Keratinocyte (primary cell): ENCODE results near the gene SND1. TPM values are rescaled to one million over a fixed set of nuclear protein-coding genes. Genes with fewer than 3 reads are reported as not detected.

ENCODE experiments used
- DNase-seq: peaks from one replicate; pipeline ENCODE4 v3.0.0-alpha.2; 2011; ENCODE audit warnings: low read depth, missing footprints, low spot score
- FAIRE-seq: peaks from 2 replicates; lab custom pipeline; 2011; peaks lifted over from hg19 to GRCh38; lab: Jason Lieb, UNC
- H2AFZ ChIP-seq: 2 replicates; pipeline ENCODE4 v1.6.0; 2012; ENCODE audit warnings: low read length, control low read depth, inconsistent platforms; ENCODE audit not compliant: control insufficient read depth
- H3K27ac ChIP-seq: 2 replicates; pipeline ENCODE4 v1.5.1; 2011; ENCODE audit warnings: low read length; ENCODE audit not compliant: control insufficient read depth, insufficient read depth
- H3K27me3 ChIP-seq: 3 replicates; pipeline ENCODE4 v1.6.0; 2011; ENCODE audit warnings: low read length; ENCODE audit not compliant: control insufficient read depth, insufficient read depth; ENCODE audit errors: extremely low read depth
- H3K36me3 ChIP-seq, 2 experiments: 2 replicates in 1 of 2; 3 replicates in 1 of 2; pipeline ENCODE4 v1.5.1; 2011; ENCODE audit warnings: low read length in 2 of 2, mild to moderate bottlenecking in 1 of 2; ENCODE audit not compliant: control insufficient read depth in 2 of 2, insufficient read depth in 2 of 2; ENCODE audit errors: extremely low read depth in 1 of 2
- H3K4me1 ChIP-seq: 3 replicates; pipeline ENCODE4 v1.5.1; 2011; ENCODE audit warnings: low read length; ENCODE audit not compliant: control insufficient read depth, insufficient read depth; ENCODE audit errors: extremely low read depth
- H3K4me2 ChIP-seq: 3 replicates; pipeline ENCODE4 v1.6.0; 2011; ENCODE audit warnings: low read depth, low read length; ENCODE audit not compliant: control insufficient read depth, insufficient read depth; ENCODE audit errors: extremely low read depth
- H3K4me3 ChIP-seq, 3 experiments: fragments of 200-600 bp in 1 of 3; sonication (generic) in 1 of 3; 2 replicates in 2 of 3; 3 replicates in 1 of 3; pipeline ENCODE4 v1.5.1; 2011 to 2016; ENCODE audit warnings: low read length in 3 of 3, mild to moderate bottlenecking in 3 of 3, control low read depth in 2 of 3, inconsistent platforms in 1 of 3, low read depth in 1 of 3, mixed read lengths in 1 of 3, mixed run types in 1 of 3, moderate library complexity in 1 of 3; ENCODE audit not compliant: control insufficient read depth in 2 of 3, insufficient read depth in 2 of 3; ENCODE audit errors: extremely low read depth in 1 of 3
- H3K79me2 ChIP-seq: 2 replicates; pipeline ENCODE4 v1.6.0; 2012; ENCODE audit warnings: low read length; ENCODE audit not compliant: control insufficient read depth, insufficient read depth
- H3K9ac ChIP-seq: 3 replicates; pipeline ENCODE4 v1.6.0; 2011; ENCODE audit warnings: low read length; ENCODE audit not compliant: control insufficient read depth, insufficient read depth; ENCODE audit errors: extremely low read depth
- H3K9me1 ChIP-seq: 3 replicates; pipeline ENCODE4 v1.6.0; 2011; ENCODE audit warnings: low read length; ENCODE audit not compliant: control insufficient read depth, insufficient read depth; ENCODE audit errors: extremely low read depth
- H3K9me3 ChIP-seq: 2 replicates; pipeline ENCODE4 v1.5.1; 2012; ENCODE audit warnings: low read depth, low read length; ENCODE audit not compliant: control insufficient read depth
- H4K20me1 ChIP-seq: 3 replicates; pipeline ENCODE4 v1.6.0; 2011; ENCODE audit warnings: low read length; ENCODE audit not compliant: control insufficient read depth, insufficient read depth; ENCODE audit errors: extremely low read depth
- EZH2 ChIP-seq: IDR thresholded peaks from one replicate; pipeline ENCODE4 v1.6.1; 2012; ENCODE audit warnings: inconsistent platforms, mild to moderate bottlenecking, low read length, moderate library complexity
- dilution Hi-C: fragments of 300-500 bp; cut with MboI; formaldehyde crosslinking; loops from one replicate; pipeline ENCODE4 v1.7.0; 2020; ENCODE audit warnings: low sequenced_read_pairs; ENCODE audit not compliant: extremely low pct_ligation_motif_present
- polyA plus RNA-seq, 5 experiments: library from polyadenylated mRNA; depleted of rRNA in 3 of 5; stranded (reverse) in 3 of 5; stranded (forward) in 1 of 5; unstranded in 1 of 5; fragments of >200 nt; gene quantifications; 1 replicate in 1 of 5; 2 replicates in 3 of 5; 3 replicates in 1 of 5; pipeline versions ENCODE4 v1.2.1 to v1.2.3, GENCODE V29; 2011 to 2012; ENCODE audit warnings: missing spikeins in 2 of 5, low read depth in 1 of 5, low replicate concordance in 1 of 5
- TF ChIP-seq, protein P1 (sequence below), 3 experiments: IDR thresholded peaks in 1 of 3; conservative IDR thresholded peaks in 1 of 3; optimal IDR thresholded peaks in 1 of 3; 2 replicates in 2 of 3; 3 replicates in 1 of 3; pipeline versions ENCODE3 to v1.5.1; 2011; ENCODE audit warnings: low read length in 3 of 3, mild to moderate bottlenecking in 3 of 3, moderate library complexity in 2 of 3, control low read depth in 1 of 3, inconsistent platforms in 1 of 3; ENCODE audit not compliant: insufficient read depth in 2 of 3; ENCODE audit errors: extremely low read depth in 1 of 3

The SND1 gene
- polyA plus RNA-seq, 1 donor (not counting 4 experiments of a cell fraction or from before 2014, with no cell fraction given) = 140 TPM

DNA sequence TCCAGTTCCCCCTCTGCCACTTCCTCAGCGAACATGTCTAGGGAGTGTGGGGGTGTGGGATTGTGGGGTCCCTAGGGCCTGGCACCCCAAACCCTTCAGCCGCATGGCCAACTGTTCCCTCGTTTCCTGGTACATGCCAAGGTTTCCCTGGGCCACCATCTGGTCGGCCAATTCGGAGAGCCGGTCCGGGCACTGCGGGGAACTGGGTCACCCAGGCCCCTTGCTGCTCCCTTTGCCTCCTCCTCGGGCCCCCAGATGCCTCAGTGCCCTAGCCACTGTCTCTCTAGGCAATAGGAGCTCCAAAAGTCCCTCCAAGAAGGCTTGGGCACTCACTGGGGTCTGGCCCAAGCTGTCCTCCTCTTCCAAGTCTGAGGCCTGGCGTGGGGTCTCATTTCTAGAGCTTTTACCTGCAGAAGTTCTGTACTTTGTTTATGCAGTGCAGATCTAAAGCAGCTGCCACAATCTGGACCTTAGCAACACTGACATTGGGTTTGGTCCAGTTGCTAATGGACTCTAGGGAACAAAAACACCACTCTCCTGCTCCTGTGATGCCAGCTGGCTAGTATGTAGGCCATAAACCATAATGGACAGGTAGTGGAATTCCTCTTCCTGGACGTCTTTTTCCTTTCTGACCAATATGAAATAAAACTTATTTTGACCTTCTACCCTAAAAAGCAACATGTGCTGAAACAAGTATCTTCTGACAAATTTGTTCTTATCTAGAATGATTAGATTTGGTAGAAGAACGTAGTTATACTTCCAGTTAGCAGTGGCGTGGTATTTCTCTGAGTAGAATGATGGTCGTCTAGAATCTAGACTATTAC is 206.3 kb downstream of the SND1 start:
- Histone ChIP-seq H3K4me2 (no peak overlapping the region), H2AFZ (no peak overlapping the region), H3K79me2 (peaks cover 14% of the 10 kb centered on the region), H3K36me3 (peaks cover 2 to 11% of the 10 kb centered on the region in 2 experiments), H3K9ac (no peak overlapping the region), H3K27ac (no peak overlapping the region), H4K20me1 (no peaks in the 10 kb centered on the region), H3K27me3 (no peaks in the 10 kb centered on the region), H3K9me3 (no peaks in the 10 kb centered on the region), H3K4me3 (no peak overlapping the region), H3K4me1 (no peaks in the 10 kb centered on the region), H3K9me1 (no peaks in the 10 kb centered on the region)
- dilution Hi-C loops = no loop called here
- DNase-seq = no peak
- TF ChIP-seq, protein P1, sequence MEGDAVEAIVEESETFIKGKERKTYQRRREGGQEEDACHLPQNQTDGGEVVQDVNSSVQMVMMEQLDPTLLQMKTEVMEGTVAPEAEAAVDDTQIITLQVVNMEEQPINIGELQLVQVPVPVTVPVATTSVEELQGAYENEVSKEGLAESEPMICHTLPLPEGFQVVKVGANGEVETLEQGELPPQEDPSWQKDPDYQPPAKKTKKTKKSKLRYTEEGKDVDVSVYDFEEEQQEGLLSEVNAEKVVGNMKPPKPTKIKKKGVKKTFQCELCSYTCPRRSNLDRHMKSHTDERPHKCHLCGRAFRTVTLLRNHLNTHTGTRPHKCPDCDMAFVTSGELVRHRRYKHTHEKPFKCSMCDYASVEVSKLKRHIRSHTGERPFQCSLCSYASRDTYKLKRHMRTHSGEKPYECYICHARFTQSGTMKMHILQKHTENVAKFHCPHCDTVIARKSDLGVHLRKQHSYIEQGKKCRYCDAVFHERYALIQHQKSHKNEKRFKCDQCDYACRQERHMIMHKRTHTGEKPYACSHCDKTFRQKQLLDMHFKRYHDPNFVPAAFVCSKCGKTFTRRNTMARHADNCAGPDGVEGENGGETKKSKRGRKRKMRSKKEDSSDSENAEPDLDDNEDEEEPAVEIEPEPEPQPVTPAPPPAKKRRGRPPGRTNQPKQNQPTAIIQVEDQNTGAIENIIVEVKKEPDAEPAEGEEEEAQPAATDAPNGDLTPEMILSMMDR (optimal IDR thresholded peaks at IDR 0.05 in 1 of 3, IDR thresholded peaks at IDR 0.05 in 1 of 3, conservative IDR thresholded peaks at IDR 0.05 in 1 of 3; ENCODE audit: extremely low read depth in 1 of 3, insufficient read depth in 2 of 3, low read length in 3 of 3) = no peak
- TF ChIP-seq EZH2 = no peak
- no peak for FAIRE-seq

DNA sequence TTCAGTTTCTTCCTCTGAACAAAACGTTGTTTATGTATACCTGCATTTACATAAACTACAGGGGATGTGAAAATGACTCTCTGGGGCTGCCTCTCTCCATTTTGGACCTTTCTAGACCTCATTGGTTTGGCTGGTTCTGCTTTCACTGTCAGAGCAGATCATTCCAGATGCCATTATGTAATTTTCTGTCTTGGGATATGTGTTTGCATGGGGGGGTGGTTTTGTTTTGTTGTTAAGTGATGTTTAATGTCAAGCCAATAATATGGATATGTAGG is 206.9 kb downstream of the SND1 start:
- TF ChIP-seq, protein P1 (optimal IDR thresholded peaks at IDR 0.05 in 1 of 3, IDR thresholded peaks at IDR 0.05 in 1 of 3, conservative IDR thresholded peaks at IDR 0.05 in 1 of 3; ENCODE audit: extremely low read depth in 1 of 3, insufficient read depth in 2 of 3, low read length in 3 of 3) = no peak
- TF ChIP-seq EZH2 = no peak
- Histone ChIP-seq H3K36me3 (peaks cover 2 to 11% of the 10 kb centered on the region in 2 experiments), H2AFZ (no peak overlapping the region), H4K20me1 (no peaks in the 10 kb centered on the region), H3K9ac (no peak overlapping the region), H3K9me1 (no peaks in the 10 kb centered on the region), H3K9me3 (no peaks in the 10 kb centered on the region), H3K4me1 (no peaks in the 10 kb centered on the region), H3K27ac (no peak overlapping the region), H3K4me3 (no peak overlapping the region), H3K27me3 (no peaks in the 10 kb centered on the region), H3K79me2 (peaks cover 14% of the 10 kb centered on the region), H3K4me2 (no peak overlapping the region)
- no peak for DNase-seq
- dilution Hi-C loops = no loop called here
- no peak for FAIRE-seq
